ENCODE results near the gene TSPOAP1. TPM values are rescaled to one million over a fixed set of nuclear protein-coding genes. Genes with fewer than 3 reads are reported as not detected.

Gene TSPOAP1
- total RNA-seq, 1 experiment from 2014 or later = 4.3 TPM

GRCh38 chr17:58329035-58329809 lies 627 bp upstream of the TSPOAP1 start:
- Histone ChIP-seq H3K4me1 (ENCODE audit: insufficient read depth, low read length) (peaks cover 5% of the 10 kb centered on the region; the same call in 1 of the 2 replicates), H3K9me3 (ENCODE audit: low read length) (no peaks in the 10 kb centered on the region), H3K36me3 (ENCODE audit: low read depth, low read length) (no peaks in the 10 kb centered on the region), H3F3A (ENCODE audit: low read length, unreplicated experiment) (no peaks in the 10 kb centered on the region), H4K20me1 (ENCODE audit: low read length) (no peaks in the 10 kb centered on the region), H3K4me3 (ENCODE audit: low read length) (no peak overlapping the region), H3K9ac (ENCODE audit: low read length) (no peak overlapping the region), H3K9me2 (replicated peaks; ENCODE audit: low read length) (no peaks in the 10 kb centered on the region), H3K27me3 (ENCODE audit: low read length) (no peaks in the 10 kb centered on the region), H2AFZ (ENCODE audit: low read length) (no peak overlapping the region), H3K4me2 (ENCODE audit: low read length) (no peak overlapping the region), H3K27ac (ENCODE audit: low read length) (no peak overlapping the region), H3K79me2 (ENCODE audit: low read length) (no peaks in the 10 kb centered on the region)
- ATAC-seq = no peak
- TF ChIP-seq EZH2phosphoT487 (IDR thresholded peaks at IDR 0.05; ENCODE audit: borderline replicate concordance, low read length) (no peak), EZH2 (IDR thresholded peaks at IDR 0.05; ENCODE audit: low read length, unreplicated experiment) (no peak)
- TF ChIP-seq, protein P1, sequence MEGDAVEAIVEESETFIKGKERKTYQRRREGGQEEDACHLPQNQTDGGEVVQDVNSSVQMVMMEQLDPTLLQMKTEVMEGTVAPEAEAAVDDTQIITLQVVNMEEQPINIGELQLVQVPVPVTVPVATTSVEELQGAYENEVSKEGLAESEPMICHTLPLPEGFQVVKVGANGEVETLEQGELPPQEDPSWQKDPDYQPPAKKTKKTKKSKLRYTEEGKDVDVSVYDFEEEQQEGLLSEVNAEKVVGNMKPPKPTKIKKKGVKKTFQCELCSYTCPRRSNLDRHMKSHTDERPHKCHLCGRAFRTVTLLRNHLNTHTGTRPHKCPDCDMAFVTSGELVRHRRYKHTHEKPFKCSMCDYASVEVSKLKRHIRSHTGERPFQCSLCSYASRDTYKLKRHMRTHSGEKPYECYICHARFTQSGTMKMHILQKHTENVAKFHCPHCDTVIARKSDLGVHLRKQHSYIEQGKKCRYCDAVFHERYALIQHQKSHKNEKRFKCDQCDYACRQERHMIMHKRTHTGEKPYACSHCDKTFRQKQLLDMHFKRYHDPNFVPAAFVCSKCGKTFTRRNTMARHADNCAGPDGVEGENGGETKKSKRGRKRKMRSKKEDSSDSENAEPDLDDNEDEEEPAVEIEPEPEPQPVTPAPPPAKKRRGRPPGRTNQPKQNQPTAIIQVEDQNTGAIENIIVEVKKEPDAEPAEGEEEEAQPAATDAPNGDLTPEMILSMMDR (conservative IDR thresholded peaks at IDR 0.05; ENCODE audit: low read depth, low read length) = no peak
- POLR2A ChIA-PET (ENCODE audit: unreplicated experiment) = no interaction called here
- no peak for DNase-seq
- BruUV-seq (replicated peaks) = no TSS peak
- intact Hi-C loops (cut with micrococcal nuclease) = no loop called here
- CTCF ChIA-PET = no interaction called here

DNA sequence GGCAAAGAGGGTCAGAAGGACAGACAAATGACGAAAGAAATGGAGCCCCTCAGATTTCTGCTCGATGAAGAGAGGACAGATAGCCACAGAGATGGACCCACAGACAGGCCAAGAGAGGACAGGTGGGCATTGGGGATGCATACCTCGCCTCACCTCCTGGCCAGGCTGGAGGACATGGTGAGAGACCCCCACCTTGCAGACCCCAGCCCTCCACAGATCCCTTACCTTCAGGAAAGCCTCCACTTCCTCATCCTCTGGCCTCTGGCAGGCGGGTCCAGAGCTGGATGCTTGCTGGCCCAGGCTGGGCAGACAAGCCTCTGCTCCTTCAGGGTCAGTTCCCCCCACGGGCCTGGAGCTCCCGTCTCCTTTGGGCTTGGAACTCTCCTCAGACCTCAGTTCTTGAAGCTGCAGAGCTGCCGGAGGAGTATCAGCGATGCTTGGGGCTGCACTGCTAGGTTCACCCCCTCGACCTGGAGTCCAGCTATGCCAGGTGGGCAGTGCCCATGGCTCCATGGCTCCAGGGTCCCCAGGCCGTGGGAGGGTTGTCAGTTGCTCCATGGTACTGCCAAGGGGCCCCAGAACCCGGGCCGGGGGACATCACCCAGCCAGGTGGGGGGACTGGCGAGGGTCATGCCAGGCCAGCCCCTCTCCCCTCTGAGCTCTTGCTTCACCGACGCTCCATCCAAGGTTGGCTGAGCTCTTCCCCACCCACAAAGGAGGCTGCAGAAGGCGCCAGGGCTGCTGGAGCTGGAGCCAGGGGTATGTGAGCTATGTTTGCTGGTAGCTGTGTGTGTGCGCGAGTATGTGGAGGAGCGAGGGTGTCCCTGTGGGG lies 1.0 kb downstream of the TSPOAP1 start:
- no peaks in the 10 kb centered on the region for H3F3A ChIP-seq (ENCODE audit: low read length, unreplicated experiment)
- no peaks in the 10 kb centered on the region for H4K20me1 ChIP-seq (ENCODE audit: low read length)
- no peak overlapping the region for H3K27ac ChIP-seq (ENCODE audit: low read length)
- no peaks in the 10 kb centered on the region for H3K27me3 ChIP-seq (ENCODE audit: low read length)
- BruUV-seq (replicated peaks) = no TSS peak
- no peaks in the 10 kb centered on the region for H3K9me3 ChIP-seq (ENCODE audit: low read length)
- H3K4me2 ChIP-seq (ENCODE audit: low read length) = no peak overlapping the region
- H3K36me3 ChIP-seq (ENCODE audit: low read depth, low read length) = no peaks in the 10 kb centered on the region
- DNase-seq = no peak
- intact Hi-C loops (cut with micrococcal nuclease) = no loop called here
- TF ChIP-seq EZH2 (IDR thresholded peaks at IDR 0.05; ENCODE audit: low read length, unreplicated experiment) = no peak
- TF ChIP-seq EZH2phosphoT487 (IDR thresholded peaks at IDR 0.05; ENCODE audit: borderline replicate concordance, low read length) = no peak
- TF ChIP-seq, protein P1 (conservative IDR thresholded peaks at IDR 0.05; ENCODE audit: low read depth, low read length) = no peak
- peaks cover 5% of the 10 kb centered on the region; the same call in 1 of the 2 replicates for H3K4me1 ChIP-seq (ENCODE audit: insufficient read depth, low read length)
- no peak overlapping the region for H3K4me3 ChIP-seq (ENCODE audit: low read length)
- ATAC-seq = no peak
- no peaks in the 10 kb centered on the region for H3K79me2 ChIP-seq (ENCODE audit: low read length)
- H2AFZ ChIP-seq (ENCODE audit: low read length) = no peak overlapping the region
- POLR2A ChIA-PET (ENCODE audit: unreplicated experiment) = no interaction called here
- H3K9me2 ChIP-seq (replicated peaks; ENCODE audit: low read length) = no peaks in the 10 kb centered on the region
- CTCF ChIA-PET = no interaction called here
- H3K9ac ChIP-seq (ENCODE audit: low read length) = no peak overlapping the region

Data from PC-3 (cell line).